Right kidney (tissue), 9 donors: ENCODE results near the gene ARFGAP2.
"Not testable (repeated sequence)": the region's sequence is repeated elsewhere in the genome, so short reads cannot be mapped to it uniquely, and the experiment has no call there.

Experiments
- DNase-seq: peaks from one replicate; pipeline ENCODE4 v3.0.0-alpha.2; 2016
- long read RNA-seq, 8 donors: transcript quantifications; one replicate each; lab custom pipeline, GENCODE V29; 2026

The ARFGAP2 gene
- long read RNA-seq, donor 1, transcript ARFGAP2-205 (16 exons, 2,976 nt) = major isoform, 8 of 22 reads
- long read RNA-seq, donor 1, partial matches to known transcripts = 10 of 22 reads
- long read RNA-seq, donor 1, other reads (novel, unspliced or antisense) = 0 of 22 reads
- long read RNA-seq, donor 2, transcript ARFGAP2-205 (16 exons, 2,976 nt) = major isoform, 7 of 18 reads
- long read RNA-seq, donor 2, partial matches to known transcripts = 7 of 18 reads
- long read RNA-seq, donor 2, other reads (novel, unspliced or antisense) = 0 of 18 reads
- long read RNA-seq, donor 3, partial matches to known transcripts = 5 of 13 reads
- long read RNA-seq, donor 3, other reads (novel, unspliced or antisense) = 0 of 13 reads
- long read RNA-seq, donor 4, transcript ARFGAP2-205 (16 exons, 2,976 nt) = major isoform, 6 of 29 reads
- long read RNA-seq, donor 4, partial matches to known transcripts = 19 of 29 reads
- long read RNA-seq, donor 4, other reads (novel, unspliced or antisense) = 0 of 29 reads
- long read RNA-seq, donor 5, transcript ARFGAP2-205 (16 exons, 2,976 nt) = major isoform, 12 of 20 reads
- long read RNA-seq, donor 5, partial matches to known transcripts = 7 of 20 reads
- long read RNA-seq, donor 5, other reads (novel, unspliced or antisense) = 0 of 20 reads
- long read RNA-seq, donor 6, transcript ARFGAP2-205 (16 exons, 2,976 nt) = major isoform, 11 of 22 reads
- long read RNA-seq, donor 6, partial matches to known transcripts = 10 of 22 reads
- long read RNA-seq, donor 6, other reads (novel, unspliced or antisense) = 0 of 22 reads
- long read RNA-seq, donor 7, transcript ARFGAP2-205 (16 exons, 2,976 nt) = major isoform, 13 of 35 reads
- long read RNA-seq, donor 7, partial matches to known transcripts = 16 of 35 reads
- long read RNA-seq, donor 7, other reads (novel, unspliced or antisense) = 0 of 35 reads
- long read RNA-seq, donor 8, transcript ARFGAP2-205 (16 exons, 2,976 nt) = major isoform, 17 of 27 reads
- long read RNA-seq, donor 8, partial matches to known transcripts = 6 of 27 reads
- long read RNA-seq, donor 8, other reads (novel, unspliced or antisense) = 0 of 27 reads

DNA sequence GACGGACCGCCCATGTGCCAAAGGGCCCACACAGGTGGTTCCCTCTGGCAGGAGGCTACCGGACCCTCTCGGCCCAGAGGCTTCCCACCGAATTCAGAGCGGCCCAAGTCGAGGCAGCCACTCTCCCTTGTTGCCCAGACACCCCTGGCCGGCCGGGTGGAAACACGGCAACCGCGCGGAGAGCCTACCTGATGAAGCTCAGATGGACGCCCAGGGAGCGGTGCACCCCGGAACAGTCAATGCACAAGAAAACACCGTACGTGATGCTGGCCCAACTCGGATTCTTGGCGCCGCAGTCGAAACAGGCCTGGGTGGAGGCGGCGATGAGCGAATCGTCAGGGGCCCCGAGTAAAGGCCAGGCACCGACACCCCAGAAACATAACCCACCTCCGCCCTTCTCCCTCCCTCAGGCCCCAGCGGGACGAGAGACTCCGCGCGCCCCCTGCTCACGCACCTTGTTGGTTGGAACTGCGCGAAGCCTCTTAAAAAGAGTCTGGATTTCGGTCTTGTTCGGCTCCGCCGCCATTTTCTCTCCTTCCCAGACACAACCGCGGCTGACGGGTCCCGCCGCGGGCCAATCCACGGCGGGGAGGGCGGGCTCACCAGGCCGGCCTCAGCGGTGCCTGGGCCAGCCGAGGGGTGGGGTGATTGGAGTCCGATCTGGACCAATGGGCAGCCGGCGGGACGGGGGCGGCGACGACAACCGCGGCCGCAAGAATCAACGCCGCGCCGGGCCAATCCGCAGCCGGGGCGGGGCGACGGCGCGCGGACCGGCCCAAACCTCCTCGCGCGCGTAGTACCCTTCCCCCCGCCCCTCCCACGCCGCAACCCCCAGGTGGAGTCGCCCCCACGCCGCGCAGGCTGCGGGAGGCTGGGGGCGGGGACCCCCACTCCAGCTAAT lies at the start of gene ARFGAP2:
Gene ARFGAP2, minus strand, starts transcription at position 552 of the 901 bp plus-strand sequence. Its CDS starts 26 bp downstream, at position 526.
- peak; percentile 92 for DNase-seq

DNA sequence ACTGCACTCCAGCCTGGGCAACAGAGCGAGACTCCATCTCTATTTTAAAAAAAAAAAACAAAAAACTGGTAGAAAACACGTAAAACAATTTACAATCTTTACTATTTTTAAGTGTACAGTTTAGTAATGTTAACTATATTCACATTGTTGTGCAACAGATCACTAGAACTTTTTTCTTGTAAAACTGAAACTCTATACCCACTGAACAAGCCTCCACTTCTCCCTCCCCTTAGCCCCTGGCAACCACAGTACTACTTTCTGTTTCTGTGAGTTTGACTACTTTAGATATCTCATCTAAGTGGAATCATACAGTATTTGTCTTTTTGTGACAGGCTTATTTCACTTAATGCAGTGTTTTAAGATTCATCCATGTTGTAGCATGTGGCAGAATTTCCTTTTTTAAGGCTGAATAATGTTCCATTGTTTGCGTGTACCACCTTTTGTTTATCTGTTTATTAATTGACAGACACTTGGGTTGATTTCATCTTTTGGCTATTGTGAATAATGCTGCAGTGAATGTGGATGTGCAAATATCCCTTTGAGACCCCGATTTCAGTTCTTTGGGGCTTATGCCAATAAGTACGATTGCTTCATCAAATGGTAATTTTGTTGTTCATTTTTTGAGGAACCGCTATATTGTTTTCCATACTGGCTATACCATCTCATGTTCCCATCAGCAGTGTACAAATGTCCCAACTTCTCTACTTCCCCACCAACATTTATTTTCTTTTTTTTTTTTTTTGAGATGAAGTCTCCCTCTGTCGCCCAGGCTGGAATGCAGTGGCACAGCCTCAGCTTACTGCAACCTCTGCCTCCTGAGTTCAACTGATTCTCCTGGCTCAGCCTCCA lies 49.1 kb upstream of the ARFGAP2 start:
- DNase-seq = no peak

DNA sequence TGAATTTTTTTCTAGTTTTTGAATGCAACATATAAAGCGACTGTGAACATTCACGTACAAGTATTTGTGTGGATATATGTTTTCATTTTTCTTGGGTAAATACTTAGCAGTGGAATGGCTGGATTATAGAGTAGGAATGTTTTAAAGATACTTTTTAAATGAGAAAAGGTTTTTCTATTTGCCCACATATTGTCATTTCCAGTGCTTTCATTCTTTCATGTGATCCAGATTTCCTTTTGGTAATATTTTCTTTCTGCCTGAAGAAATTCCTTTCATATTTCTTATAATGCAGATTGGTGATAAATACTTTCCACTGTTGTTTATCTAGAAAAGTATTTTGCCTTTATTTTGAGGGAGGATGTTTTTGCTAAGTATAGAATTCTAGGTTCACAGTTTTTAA lies 46.0 kb upstream of the ARFGAP2 start:
- DNase-seq = no peak

DNA sequence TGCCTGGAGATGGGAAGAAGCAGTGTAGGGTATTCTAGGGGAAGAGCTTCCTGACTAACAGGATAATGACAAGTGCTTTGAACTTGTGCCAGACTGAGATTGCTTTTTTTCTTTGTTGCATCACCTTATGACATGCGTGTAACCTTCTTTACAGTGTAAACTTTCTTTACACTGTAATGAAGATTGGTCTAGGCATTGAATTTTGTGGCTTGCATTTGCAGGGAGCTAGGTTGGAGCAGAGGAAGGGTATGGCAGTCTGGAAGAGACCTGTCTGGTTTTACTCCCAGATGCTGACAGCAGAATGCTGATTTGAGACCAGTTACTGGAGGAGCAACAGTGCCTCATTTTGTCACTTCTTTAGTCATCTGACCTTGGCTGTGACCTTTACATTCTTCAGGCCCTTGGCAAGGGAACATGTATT lies 43.7 kb upstream of the ARFGAP2 start:
- no peak for DNase-seq

DNA sequence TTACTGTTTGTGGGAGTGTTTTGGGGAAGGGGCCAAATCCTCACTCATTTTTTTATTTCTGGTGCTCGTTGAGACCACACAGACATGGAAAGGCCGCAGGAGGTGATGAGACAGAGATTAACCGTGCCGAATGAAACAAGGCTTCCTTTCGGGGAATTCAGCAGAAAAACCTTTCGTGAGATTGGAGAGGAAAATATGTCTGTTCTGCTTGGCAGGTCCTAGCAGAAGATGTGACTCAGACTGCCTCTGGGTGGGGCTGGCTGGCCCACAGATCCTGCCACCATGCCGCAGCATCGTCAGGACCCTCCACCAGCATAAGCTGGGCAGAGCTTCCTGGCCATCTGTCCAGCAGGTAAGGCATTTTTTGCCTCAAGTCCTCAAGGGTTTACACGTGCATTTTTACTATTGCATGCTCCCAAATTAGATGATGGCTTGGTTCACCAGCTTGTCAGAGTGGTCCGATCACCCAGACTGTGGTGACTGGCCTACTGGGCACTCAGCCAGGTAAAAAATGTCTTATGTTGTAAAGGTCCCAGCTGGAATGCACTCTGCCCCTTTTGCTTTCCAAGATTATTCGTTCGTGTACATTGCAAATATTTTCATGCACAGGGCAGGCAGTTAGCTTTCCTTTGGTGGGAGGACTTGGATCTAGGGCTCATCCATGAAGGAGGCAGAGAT lies 39.6 kb upstream of the ARFGAP2 start:
- peak; percentile 55 for DNase-seq

DNA sequence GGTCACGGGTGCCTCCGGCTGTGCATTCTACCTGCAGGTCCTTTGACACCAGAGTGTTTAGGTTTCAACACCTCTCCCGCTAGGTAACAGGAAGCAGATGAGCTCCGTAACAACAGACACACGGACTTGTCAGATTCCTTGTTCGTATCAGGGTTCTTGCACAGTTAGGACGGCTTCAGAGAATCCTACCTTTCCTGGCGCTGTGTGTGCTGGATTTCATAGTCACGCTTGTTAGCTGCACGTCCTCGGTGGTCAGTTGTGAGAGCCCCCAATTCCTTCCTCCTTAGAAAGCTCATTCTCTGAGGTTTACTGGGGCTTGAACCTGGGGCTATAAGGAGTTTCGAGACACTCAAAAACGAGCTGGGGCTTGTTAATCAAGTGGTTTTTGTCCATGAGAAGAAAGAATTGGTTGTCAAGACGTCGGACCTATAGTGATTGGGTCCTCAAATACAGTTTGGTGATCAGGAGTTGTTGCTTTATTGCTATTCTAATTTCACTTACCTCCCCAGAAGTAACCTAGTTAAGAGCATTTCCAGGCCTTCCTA lies 38.8 kb upstream of the ARFGAP2 start:
- DNase-seq = no peak

DNA sequence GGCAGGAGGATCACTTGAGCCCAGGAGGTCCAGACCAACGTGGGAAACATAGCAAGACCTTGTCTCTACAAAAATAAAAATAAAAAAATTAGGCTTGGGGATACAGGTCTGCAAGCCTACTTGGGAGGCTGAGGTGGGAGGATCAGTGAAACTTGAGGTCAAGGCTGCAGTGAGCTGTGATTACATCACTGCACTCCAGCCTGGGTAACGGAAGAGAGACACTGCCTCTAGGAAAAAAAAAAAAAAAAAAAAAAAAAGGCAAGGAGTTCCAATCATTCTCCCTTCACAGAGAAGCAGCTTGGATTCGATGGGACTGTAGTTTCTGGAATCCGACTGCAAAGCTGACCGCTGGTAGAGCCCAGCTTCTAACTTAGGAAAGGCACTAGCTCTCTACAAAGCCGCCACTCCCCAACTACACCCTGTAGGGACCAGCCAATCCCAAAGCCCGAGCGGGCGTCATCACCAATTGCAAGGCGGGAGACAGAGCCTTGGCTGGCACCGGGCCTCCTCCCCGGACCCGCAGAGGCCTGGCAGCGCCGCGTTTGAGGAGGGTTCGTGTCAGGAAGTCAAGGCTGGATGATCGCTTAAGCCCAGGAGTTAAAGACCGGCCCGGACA lies 37.4 kb upstream of the ARFGAP2 start:
- DNase-seq = no peak

DNA sequence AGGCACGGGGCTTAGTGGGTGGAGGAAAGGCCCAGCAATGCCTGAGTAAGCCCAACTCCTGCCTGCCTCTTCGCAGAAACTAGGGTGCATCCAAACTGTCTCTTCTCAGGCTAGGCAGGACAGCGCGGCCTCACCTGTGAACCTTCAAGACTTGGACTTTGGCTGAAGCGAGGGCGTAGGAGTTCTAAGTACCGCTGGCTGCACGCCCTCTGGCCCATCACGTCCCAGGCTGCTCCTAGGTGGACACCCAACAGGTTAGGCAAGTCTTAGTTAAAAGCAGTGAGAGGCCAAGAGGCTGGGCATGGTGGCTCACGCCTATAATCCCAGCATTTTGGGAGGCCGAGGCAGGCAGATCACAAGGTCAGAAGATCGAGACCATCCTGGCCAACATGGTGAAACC lies 36.3 kb upstream of the ARFGAP2 start:
- no peak for DNase-seq

DNA sequence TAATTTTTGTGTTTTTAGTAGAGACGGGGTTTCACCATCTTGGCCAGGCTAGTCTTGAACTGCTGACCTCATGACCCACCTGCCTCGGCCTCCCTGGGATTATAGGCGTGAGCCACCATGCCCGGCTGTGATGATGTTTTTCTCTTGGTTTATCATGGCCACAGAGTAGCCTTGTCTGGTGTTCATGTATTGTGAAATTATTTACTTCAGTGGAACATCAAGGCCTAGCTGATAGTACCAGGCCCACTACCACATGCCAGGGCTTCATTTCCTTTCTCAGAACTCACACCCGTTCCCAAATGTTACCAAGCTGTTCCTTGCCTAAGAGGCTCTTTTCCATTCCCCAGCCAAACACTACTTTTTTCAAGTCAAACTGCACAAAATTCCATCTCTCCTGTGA lies 31.9 kb upstream of the ARFGAP2 start:
- no peak for DNase-seq

DNA sequence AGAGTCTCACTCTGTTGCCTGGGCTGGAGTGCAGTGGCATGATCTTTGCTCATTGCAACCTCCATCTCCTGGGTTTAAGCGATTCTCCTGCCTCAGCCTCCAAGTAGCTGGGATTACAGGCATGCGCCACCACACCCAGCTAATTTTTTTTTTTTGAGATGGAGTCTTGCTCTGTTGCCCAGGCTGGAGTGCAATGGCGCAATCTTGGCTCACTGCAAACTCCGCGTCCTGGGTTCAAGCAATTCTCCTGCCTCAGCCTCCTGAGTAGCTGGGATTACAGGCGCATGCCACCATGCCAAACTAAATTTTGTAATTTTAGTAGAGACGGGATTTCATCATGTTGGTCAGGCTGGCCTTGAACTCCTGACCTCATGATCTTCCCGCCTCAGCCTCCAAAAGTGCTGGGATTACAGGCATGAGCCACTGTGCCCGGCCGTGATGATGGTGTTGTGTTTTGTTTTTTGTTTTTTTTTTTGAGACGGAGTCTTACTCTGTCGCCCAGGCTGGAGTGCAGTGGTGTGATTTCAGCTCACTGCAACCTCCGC lies 31.4 kb upstream of the ARFGAP2 start:
- not testable (repeated sequence) for DNase-seq

DNA sequence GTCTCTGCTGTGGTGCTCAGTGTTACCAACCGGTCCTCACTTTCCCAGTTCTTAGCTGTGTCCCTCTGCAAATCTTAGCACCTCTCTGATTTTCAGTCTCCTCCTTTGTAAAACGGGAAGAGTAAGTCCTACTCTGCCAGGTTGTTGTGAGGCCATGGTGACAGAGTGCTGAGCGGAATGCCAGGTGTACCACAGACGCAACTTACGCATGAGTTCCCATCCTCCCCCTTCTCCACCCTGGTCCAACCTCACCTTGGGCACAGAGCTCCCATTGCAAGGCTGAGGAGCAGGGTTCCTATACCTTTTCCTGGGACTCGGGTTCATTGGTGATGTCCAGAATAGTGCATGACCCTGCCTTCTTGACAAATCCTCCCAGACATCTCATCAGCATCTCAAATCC lies 30.8 kb upstream of the ARFGAP2 start:
- DNase-seq = no peak

DNA sequence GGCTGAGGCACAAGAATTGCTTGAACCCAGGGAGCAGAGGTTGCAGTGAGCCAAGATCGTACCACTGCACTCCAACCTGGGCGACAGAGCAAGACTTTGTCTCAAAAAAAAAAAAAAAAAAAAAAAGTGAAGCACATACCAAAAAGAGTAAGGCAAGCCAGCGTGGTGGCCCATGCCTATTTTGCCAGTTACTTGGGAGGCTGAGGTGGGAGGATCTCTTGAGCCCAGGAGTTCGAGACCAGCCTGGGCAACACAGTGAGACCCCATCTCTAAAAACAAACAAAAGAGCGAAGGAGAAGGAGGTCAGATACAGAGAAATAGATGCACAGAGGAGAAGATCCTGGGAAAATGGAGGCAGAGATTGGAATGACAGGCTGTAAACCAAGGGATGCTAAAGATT lies 29.9 kb upstream of the ARFGAP2 start:
- not testable (repeated sequence) for DNase-seq

DNA sequence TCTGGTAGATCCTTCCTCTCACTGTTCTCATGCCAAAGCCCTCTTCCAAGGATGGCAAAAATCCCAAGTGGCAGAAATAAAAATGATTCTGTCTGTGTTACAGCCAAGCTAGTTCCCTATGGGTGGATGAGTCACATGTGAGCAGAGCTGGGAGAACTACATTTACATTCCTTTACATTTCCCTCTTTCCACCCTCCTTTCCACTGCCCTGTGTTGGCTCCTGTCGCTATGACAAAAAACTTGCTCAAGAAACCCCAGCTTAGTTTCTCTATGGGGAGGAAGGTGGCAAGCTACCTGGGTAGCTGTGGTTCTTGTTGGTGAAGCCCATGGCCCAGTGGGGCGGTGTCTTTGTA lies 27.9 kb upstream of the ARFGAP2 start:
- no peak for DNase-seq

DNA sequence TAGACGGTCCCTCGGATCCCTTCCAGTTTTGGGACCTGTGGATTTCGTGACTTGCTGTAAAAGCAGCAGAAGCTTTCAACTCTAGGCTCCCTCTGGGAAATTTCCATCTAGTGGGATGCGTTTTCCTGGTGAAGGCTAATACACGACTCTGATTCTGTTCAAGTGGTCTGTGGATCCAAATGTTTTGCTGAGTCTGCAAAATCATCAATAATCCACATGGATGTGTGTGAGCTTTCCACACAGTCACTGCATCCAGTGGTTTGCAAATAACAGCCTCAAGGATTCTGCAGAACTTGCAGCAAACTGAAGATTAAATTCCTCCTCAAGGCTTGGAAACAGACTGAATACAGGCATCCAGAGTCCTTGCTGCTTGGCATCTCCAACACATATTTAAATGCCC lies 25.9 kb upstream of the ARFGAP2 start:
- no peak for DNase-seq

DNA sequence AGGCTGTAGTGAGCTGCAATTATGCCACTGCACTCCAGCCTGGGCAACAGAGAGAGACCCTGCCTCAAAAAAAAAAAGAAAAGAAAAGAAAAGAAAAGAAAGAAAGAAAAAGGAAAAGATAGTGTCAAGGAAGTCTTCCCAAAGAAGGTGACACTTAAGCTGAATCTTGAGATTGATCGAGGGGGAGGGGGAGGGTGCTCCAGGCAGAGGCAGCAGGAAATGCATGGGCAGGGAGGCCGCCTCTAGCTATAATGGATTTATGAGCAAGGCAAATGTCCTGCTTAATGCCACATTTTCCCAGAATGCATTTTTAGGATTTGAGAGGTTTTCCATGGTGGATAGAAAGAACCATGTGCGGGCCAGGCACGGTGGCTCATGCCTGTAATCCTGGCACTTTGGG lies 24.3 kb upstream of the ARFGAP2 start:
- no peak for DNase-seq

DNA sequence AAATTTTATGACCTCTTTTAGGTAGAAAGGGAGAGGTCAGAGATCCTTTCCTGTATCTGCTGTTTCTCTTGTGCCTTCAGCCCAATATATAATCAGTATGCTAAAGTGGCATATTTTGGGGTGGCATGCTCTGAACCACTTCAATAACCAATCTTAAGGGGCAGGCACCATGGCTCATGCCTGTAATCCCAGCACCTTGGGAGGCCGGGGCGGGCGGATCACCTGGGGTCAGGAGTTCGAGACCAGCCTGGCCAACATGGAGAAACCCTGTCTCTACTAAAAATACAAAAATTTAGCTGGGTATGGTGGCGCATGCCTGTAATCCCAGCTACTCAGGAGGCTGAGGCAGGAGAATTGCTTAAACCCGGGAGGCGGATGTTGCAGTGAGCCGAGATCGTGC lies 21.5 kb upstream of the ARFGAP2 start:
- not testable (repeated sequence) for DNase-seq

DNA sequence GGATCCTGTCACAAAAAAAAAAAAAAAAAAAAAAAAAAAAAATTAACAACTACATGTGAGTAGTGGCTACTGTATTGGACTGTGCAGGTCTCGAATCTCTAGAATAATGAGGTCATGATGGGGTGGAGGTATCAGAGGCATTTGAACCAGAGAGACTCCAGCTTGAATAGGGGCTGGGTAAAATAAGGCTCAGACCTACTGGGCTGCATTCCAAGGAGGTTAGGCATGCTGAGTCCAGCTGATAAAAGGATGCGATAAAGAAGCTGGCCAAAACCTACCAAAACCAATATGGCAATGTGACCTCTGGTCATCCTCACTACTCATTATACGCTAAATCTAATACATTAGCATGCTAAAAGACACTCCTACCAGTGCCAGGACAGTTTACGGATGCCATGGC lies 15.4 kb upstream of the ARFGAP2 start:
- no peak for DNase-seq

DNA sequence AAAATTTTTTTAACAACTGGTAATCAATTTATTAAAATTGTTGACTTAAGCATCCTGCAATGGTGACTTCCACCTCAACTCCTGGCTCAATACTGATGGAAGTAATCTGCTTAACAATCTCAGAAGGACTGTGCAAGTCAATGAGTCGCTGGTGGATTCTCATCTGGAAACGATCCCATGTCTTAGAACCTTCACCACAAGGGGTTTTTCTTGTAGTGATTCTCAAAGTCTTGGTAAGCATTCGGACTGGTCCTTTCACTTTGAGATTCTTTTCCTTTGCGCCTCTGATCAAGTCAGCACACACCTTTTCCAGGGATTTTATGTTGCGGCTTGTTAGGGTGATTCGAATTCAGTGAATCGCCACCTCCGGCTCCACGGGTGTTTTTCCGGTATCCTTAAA lies 14.5 kb upstream of the ARFGAP2 start:
- not testable (repeated sequence) for DNase-seq

DNA sequence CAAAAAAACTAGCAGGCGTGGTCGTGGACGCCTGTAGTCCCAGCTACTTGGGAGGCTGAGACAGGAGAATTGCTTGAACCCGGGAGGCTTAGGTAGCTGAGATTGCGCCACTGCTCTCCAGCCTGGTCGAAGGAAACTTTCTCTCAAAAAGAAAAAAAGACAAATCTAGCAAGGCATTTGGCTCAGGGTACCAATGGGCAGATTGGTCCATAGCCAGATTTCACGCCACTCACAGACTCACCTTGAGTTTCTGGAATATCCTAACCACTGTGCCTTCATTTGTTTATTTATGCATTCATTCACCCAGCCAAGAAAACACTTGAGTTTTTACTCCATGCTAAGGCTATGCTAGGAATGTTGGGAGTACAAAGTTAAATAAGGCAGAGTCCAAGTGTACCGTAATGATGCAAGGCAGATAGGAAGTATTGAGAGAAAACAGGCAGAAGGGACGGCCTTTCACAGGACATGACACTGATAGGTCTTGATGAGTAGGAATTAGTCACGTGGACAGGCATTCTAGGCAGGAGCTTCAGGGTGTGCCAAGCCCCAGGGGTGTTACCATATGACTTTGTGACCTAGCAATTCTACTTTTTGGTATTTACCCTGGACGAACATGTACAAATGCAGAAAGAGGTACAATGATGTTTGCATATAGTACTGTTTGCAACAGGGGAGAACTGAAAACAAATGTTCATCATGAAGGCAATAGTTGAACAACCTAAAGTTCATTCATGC lies 12.6 kb upstream of the ARFGAP2 start:
- DNase-seq = no peak
